T-helper 1 cell (primary cell): ENCODE measurements around the gene SEMA7A.
"Not testable (repeated sequence)": the region's sequence is repeated elsewhere in the genome, so short reads cannot be mapped to it uniquely, and the experiment has no call there.

Source experiments
- DNase-seq, 5 donors: peaks; one replicate each; pipeline ENCODE4 v3.0.0-alpha.2; 2012 to 2020

The SEMA7A gene

DNA sequence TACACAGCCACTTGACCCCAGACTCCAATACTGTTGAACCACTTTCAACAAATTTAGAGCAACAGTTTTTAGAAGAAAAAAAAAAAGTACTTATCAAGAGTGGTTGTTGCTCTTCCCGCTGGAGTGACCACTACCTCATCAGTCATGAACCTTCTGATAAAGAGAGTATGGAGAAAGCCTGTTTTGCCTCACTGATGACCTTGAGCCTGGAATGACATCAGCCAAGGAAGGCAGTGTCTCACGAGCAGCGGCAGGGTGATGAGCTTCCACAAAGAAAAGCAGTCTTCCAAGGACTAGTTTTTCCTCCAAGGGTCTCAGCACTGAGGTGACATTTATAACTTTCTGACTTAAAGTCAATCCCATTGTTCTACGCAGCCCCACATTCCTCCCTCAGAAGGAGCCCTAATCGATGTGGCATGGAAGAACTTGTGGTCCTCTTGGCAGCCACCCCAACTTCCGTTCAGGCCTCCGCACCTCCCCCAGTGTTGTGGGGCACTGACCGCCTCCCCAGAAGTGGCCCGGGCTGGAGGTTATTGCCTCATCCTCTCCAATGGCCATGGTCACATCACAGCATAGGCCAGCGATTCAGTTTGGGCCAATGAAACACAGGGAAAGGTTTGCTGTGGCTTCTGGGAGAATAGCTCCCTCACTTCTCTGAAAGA, 64.5 kb downstream of the SEMA7A start:
- no peak for DNase-seq

GRCh38 chr15:74368121-74368520, 65.6 kb downstream of the SEMA7A start:
- no peak for DNase-seq

GRCh38 chr15:74367296-74367854, 66.4 kb downstream of the SEMA7A start, which contains the start of gene CYP11A1:
Gene CYP11A1 (minus strand): TSS chr15:74367646. CDS start chr15:74367585, 61 bp downstream.
- no peak for DNase-seq

DNA sequence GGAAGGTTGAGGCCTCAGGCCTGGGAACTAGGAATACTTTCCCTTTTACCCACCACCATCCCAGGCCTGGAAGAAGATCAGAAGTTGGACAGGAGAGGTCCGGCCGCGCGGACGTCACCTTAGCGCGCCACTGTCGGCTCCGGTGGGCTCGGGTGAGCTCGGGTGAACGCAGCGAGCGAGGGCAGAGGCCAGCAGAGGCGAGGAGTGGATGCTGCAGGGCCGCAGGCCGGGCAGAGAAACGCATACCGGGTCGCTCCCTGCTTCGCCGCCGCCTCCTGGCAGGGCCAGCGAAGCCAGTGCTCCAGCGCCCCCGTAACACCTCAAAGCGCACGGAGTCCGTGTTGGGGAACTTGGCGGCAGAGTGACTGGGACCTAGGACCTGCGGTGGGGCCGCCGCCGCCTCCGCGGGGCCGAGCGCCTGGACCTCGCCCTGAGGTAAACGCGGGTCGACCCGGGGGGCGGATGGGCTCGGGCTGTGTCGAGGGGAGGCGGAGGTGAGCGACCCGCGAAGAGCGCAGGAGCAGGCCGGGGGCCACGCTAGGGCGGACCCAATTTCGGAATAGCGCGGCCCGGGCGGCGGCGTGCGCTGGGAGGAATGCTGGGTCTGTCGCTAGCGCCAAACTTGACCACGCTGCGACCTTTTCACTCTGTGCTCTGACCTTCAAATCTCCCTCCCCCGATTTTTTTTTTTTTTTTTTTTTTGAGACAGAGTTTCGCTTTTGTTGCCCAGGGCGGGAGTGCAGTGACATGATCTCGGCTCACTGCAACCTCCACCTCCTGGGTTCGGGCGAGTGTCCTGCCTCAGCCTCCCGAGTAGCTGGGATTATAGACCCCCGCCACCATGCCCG, 67.9 kb downstream of the SEMA7A start:
- no peak for DNase-seq

- no peak for DNase-seq
Observed at GRCh38 chr15:74364936-74365597, 68.7 kb downstream of the SEMA7A start.

DNA sequence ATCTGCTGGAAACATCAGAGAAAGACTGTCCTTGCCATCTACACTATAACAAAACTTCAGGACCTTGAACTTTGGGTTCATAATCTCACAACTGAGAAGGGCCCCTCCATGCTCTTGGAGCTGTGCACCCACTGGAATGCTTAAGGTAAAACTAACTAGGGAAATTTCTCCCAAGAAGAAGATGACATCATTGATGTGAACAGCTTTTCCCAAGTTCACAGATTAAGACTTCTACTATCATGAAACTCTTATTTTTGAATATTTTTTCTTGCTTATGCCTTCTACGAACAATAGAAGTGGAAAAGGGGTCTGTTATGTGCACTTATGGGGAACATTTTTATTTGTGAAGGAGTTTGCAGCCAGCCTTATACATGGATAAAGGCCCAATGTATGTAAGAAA, 71.3 kb downstream of the SEMA7A start:
- DNase-seq: no peak

- not testable (repeated sequence) for DNase-seq
Observed at GRCh38 chr15:74360855-74361254, 72.9 kb downstream of the SEMA7A start.

GRCh38 chr15:74359376-74359775, 74.4 kb downstream of the SEMA7A start:
- not testable (repeated sequence) for DNase-seq
